ELR (cell line): ENCODE results near the gene SMIM8.
"Not testable (repeated sequence)": the region's sequence is repeated elsewhere in the genome, so short reads cannot be mapped to it uniquely, and the experiment has no call there.

ENCODE experiments used
- DNase-seq: peaks from one replicate; pipeline ENCODE4 v3.0.0-alpha.2; 2015; ENCODE audit warnings: low read depth

The SMIM8 gene, protein sequence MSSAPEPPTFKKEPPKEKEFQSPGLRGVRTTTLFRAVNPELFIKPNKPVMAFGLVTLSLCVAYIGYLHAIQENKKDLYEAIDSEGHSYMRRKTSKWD

DNA sequence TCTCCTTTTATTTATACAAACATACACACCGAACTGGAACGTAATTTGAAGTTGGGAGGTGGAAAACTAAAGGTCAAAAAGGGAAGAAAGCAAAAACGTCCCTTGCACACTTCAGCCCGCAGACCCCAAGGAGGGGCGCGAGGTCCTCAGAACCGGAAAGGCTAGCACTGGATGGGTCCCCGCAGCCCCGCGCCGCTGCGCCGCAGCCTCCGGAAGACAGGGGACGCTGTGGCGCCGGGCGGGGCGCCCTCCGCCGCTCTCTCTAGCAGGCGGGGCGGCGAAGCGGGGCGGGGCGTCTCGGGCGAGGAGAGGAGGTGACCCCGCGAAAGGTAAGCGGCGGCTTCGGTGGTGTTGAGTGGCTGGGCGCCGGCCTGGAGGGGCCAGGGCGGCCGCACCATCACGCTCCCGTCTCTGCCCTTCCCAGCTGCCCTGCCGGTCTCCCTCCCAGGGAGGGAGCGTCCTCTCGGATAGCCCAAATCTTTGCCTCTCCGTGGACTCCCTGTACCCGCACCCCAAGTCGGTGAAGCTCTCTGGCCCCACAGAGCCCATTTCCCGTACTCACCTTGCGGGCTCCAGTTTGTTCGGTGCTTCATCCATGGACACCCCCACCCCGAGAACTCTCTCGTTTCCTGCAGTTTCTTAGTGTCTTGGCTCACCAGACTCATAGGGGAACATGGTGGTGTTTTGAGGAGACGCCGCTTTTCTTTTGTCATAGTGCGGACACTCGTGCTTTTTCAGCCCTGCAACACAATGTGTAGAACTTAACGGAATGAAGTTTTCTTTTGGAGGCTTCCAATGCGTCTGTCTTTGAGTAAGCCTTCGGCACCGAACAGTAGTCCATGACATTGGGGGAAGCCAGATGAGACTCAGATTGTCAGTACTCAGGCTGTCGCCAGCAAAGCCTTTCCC lies at the start of gene SMIM8:
TSS of gene SMIM8 (plus strand) at position 285 of the 909 bp plus-strand sequence. CDS start 14,444 bp downstream, outside the sequence.
- DNase-seq = peak; percentile 84

DNA sequence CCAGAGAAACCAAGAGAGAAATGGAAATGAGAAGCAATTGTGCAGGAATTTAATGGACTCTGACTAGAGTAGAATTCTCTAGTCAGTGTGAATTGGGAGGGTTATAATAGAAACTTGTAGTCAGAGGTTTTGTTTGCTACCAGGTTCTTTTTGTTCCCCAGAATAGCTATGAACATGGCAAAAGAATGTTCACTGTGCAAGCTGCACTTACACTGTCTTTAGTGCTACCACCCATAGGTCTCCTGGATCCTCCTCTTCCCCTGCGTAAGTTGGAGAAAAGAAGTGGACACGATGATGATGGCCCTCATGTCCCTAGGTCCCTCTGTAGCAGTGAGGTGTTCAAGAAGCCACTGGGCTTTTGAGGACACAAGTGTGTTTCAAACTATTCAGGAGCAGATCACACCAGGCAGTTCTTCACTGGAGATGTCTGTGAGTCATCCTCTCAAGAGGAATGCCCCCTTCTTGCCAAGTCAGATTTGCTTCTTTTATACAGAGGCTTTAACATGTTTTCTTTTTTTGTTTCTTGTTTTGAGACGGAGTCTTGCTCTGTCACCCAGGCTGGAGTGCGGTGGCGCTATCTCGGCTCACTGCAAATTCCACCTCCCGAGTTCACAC lies 47.6 kb upstream of the SMIM8 start:
- peak; percentile 35 for DNase-seq

DNA sequence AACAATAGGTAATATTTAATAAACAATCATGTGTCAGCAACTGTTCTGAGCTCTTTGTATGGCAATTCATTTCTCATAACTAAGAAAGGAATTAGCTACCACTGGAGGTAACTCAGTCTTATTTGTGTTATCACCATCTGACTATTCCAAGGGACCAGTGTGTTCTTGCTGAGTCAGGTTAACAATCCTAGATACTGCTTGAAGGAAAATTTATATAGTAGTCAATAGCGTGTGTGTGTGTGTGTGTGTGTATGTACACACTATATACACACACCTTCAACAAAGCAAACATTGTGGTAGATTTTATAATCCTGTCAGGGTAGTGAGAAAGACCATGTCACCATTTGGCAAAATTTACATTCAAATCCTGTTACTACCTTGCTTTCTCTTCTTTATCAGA lies 45.8 kb upstream of the SMIM8 start:
- DNase-seq = no peak

DNA sequence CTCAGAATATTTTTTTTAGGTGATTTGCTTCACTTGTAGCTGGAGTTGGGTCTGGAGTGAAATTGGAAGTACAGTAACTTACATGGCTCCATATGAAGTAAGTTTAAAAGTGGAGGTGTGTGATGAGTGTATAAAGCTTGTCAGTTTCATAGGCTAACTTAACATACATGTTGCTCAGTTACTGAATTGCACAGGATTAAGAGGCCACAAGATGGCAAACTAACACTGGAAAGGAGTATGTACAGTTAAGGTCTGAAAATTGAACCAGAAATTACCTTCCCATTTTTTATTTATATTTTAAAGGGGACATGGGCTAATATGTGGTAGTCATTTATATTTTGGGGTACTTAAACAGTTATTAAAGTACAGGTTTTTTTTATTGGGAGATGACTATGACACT lies 45.3 kb upstream of the SMIM8 start:
- peak; percentile 53 for DNase-seq

DNA sequence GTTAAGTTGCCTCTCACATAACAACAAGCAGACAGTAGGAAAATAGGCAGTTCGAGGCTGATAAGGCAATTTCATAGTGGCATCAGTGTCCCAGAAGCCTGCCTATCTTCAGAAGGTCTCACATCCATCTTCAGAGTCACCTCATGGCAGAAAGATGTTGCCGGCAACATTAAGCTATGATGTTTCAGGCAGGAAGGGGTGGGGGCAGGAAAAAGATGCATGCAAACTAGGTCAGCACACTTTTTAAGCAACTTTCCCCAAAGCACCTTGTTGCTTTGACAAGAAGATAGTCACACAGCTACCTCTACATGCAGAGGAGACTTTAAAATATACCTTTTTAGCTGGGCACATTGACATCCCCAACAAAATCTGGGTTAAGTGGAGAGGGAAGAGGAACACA lies 43.2 kb upstream of the SMIM8 start:
- DNase-seq = no peak

DNA sequence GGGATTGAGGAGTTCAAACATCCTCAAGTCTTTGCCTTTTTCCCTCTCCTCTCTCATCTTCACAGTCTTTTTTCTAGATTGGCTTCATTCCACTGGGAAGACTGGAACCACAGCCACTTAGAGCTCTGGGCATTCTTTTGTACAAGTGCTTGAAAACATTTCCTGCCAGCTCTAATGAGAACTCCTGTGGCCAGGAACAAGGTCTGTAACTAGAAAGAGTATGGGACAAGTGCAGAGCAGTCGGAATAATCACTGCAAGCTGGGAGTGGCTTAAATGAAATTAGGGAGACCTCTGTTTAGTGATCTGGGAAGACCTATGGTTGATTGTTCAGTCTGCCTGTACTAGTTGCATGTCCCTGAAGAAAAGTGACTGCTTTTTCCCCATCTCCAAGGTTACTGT lies 41.0 kb upstream of the SMIM8 start:
- no peak for DNase-seq

DNA sequence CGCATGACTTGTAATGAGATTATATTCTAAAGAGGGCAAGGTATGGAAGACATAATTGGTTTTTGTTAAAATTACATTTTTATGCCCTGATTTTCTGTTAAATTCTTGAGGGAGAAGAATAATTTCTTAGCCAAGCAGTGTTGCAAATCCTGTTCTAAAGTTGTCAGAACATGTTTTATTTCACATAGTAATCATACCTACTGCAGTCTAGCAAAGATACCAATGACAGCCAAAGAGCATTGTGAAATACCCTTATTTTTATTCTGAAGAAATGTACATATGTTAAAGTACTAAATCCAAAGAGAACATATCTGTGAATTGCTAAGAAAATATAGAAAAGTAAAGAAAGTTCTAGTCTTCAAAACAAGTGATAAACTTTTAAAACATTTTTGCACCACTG lies 39.6 kb upstream of the SMIM8 start:
- DNase-seq = no peak

DNA sequence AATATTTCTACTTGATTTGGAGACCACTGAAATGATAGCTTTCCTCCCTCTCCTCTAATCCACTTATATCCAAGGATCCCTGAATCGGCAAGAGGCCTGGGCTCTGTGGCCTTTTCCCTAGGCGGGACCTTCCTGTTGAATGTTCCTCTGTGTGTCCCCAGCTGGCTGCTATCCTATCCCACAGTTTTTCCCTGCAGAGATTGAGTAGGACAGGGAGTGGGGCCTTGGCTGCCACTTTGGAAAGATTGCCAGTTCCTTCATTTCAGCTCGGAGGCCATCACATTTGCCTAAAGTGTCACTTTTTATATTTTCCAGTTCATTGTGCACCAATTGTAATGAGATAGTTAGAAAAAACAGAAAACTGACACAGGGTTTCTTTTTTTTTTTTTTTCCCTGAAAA lies 38.9 kb upstream of the SMIM8 start:
- no peak for DNase-seq

DNA sequence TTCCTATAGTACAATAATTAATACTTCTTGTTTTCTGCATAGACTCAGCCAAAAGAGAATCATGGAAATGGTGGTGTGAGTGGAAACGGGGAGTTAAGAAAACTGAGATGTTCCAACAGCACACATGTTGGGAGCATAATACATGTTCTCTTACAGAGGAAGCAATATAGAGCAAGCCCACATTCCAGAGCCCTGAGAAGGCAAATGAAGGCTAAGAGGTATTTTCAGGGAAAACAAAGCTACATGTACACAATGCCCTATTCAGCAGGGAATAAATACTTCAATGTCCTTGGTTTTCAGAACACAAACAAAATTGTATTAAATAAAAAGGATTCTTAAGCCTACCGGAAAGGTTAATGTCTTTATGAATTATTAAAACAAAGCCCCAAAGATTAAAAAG lies 35.1 kb upstream of the SMIM8 start:
- peak; percentile 29 for DNase-seq

DNA sequence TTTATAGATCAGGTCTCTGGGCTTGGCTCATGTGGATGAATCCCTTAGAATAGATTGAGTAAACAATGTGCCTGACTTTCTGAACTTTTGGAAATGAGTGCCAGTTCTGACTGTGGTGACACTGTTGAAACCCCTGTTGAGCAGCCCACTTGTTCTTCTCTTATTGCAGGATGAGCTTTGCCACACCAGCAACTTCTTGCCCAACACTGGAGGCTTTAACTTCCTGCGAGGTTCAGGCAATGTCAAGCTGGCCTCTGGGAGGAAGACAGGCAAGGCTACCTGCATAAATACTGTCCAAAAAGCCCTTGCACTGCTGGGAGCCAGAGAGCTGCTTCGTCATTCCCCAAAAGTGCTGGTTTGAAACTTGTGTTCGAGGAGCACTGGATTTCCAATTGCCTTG lies 32.8 kb upstream of the SMIM8 start:
- DNase-seq = no peak

DNA sequence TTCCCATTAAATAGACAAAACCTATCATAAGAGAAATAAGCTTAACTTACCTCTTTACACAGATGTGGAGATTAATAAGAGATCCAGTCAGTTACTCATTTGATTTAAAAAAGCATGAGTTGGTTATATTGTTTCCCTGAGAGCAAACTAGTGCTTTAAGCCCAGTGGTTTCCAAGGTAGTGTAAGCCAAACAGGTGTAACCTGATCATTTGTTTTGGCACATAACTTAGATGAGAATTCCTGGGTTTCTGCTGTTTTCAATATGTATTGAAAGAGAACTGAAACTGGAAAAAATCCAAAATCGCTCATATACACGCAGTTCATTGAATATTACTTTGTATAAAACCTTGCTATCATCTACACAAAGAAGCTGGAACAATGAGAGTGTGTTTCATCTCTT lies 30.5 kb upstream of the SMIM8 start:
- no peak for DNase-seq

DNA sequence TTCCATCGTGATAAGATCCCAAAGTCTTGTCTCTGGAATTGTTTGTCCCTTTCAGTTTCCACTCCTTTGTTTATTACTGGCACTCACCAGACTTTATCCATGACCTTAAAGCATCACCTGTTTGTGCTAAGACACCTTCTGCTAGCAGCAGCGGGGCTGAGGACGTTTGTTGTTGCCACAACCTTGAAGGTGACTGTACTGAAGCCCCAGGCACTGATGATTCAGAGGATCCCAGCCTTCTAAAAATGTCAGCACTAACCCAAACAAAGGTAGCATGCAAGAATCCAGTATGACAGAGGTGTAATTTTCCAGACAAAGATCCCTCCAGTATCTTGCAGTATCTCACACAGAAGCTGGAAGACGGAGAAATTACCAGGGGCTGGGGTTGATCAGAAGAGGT lies 28.9 kb upstream of the SMIM8 start:
- DNase-seq = peak; percentile 10

DNA sequence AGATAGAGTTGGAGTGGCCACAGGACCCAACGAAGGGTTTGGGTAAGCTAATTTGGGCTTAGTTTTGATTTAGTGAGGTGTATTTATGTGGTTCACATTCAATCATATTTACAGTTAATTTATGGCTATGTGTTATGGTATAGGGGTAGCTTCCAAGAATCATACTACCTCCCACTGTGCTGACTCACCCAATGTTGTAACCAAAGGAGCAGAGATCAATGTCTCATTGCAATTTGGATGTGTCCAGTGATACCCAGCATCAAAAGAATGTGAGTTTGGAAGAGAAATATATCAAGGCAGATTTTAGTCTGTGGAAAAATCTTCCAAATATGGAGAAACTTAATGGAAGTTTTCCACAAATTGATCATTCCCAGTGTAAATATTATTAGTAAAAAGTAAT lies 25.3 kb upstream of the SMIM8 start:
- peak; percentile 38 for DNase-seq

DNA sequence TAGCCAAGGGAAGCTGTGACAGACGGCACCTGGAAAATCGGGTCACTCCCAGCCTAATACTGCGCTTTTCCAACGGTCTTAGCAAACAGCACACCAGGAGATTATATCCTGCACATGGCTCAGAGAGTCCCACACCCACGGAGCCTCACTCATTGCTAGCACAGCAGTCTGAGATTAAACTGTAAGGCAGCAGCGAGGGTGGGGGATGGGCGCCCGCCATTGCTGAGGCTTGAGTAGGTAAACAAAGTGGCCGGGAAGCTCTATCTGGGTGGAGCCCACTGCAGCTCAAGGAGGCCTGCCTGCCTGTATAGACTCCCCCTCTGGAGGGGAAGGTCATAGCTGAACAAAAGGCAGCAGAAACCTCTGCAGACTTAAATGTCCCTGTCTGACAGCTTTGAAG lies 21.1 kb upstream of the SMIM8 start:
- not testable (repeated sequence) for DNase-seq

DNA sequence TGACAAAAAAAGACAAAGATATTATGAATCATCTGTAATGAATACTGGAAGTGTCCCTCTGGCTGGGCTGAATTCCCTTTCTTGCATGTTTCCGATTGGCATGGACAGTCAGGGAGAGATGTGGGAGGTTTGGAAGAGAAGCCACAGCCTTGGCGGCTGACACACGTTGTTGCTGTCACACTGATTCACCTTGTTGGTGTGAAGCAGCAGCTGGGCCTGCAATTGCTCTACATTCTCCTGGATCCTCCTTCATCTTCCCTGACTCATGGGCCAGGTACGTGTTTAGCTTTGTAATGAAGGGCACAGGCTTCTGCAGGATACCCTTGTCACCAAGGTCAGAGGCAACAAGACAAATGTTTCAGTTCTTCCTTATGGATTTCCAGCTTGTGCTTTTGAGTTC lies 13.4 kb upstream of the SMIM8 start:
- no peak for DNase-seq

DNA sequence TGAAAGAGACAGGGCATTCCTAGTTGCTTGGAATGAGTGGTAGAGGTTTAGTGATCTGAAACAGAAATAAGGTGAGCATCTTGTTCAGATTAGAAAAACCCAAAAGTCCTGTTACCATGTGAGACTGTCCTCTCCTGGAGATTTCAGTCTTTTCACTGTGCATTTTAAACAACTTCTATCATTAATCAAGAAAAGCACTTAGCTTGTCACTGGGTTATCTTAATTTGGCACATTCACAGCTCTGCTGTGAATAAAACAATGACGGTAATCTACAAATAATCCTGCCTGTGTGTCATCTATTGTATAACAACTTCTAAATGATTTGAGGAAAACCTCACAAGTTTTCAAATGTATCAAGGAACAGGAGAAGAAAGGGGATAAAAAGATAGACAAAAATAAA lies 9.5 kb upstream of the SMIM8 start:
- DNase-seq = no peak

DNA sequence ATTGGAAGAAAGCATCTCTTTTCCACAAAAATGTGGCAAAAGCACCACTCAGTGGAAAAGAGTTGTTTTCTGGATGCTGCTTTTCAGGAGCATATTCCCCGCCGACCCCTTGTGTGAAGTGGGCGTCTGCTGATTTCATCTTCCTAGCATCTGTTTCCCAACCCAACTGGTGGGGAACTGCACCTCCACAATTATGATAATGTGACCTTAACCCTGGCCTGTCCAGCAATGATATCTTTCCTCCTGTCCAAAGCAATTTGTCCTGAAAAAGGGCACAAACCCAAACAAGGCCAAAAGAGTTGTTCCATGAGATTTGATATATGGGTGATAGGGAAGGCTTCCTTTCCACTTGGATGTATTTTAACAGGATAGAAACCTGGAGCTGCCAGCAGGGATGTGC lies 7.3 kb upstream of the SMIM8 start:
- DNase-seq = no peak

DNA sequence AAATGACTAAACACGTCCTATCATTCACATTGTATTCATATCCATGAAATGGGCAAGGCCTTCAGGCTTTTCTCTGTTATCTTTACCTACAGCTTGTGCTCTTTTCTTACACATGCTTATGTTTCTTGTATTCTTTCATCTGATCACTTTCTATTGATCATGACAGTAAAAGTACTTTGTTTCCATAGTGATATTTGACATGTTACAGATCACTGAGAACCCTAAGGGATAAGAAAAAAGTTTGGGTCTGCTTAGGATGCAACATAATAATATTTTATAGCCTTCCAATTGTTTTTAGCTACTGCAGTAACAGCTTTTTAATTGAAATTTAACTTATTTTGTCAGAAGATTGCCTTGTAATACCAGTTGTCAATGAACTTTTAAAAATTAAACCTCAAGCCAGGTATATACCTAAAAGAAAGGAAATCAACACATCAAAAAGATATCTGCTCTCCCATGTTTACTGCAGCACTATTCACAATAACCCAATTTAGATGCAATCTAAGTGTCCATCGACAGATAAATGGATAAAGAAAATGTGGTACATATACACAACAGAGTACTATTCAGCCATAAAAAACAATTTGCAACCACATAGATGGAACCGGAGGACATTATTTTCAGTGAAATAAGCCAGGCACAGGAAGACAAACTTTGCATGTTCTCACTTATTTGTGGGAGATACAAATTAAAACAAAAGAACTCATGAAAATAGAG lies 3.0 kb upstream of the SMIM8 start:
- DNase-seq = no peak

DNA sequence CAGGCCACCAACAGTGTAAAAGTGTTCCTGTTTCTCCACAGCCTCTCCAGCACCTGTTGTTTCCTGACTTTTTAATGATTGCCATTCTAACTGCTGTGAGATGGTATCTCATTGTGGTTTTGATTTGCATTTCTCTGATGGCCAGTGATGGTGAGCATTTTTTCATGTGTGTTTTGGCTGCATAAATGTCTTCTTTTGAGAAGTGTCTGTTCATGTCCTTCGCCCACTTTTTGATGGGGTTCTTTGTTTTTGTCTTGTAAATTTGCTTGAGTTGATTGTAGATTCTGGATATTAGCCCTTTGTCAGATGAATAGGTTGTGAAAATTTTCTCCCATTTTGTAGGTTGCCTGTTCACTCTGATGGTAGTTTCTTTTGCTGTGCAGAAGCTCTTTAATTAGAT lies 1.5 kb downstream of the SMIM8 start:
- not testable (repeated sequence) for DNase-seq

DNA sequence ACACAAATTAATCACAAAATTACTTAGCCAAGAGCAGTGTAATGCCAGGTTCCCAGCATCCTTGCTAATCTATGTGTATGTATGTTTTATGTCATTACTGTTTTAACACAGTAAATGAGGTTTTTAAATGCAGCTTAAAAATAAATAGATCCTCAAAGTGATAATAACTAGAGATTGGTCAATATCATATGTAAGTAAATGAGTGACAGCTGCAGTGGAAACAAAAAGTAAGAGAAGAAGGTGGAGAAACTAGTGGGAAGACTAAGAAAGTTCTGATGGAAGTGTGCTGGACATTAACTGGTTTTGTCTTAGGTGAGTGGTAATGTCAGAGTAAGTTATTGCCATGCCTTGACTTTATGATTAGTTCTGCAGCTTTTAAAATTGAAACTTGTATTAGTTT lies 8.6 kb downstream of the SMIM8 start:
- DNase-seq = no peak

DNA sequence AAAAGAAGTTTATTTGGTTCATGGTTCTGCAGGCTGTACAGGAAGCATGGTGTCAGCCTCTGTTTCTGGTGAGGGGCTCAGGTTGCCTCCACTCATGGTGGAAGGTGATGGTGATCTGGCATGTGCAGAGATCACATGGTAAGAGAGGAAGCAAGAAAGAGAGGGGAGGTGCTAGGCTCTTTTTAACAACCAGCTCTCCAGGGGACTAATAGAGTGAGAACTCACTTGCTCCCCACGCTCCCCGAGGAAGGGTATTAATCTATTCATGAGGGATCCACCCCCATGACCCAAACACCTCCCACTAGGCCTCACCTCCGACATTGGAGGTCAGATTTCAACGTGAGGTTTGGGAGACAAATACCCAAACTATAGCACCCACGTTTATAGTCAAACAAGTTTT lies 10.6 kb downstream of the SMIM8 start:
- DNase-seq = no peak

DNA sequence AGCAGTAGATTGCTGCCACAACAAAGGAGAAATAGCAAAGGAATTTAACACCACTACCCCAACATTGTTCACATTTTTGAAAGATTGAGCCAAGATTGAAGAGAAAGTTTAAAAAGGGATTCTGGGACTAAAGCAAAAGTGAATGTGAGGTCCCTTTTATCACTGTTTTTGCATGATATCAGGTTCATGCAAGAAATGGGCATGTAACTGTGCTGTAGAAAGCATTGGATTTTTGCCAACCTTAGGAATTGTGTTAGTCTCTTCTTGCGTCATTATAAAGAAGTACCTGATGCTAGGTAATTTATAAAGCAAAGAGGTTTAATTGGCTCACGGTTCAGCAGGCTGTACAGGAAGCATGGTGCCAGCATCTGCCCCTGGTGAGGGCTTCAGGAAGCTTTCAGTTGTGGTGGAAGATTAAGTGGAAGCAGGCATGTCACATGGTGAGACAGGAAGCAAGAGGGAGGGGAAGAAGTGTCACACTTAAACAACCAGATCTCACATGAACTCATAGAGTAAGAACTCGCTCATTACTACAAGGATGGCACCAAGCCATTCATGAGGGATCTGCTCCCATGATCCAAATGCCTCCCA lies 11.3 kb downstream of the SMIM8 start:
- DNase-seq = peak; percentile 2
